ENCODE data around the gene ARMCX4.

GRCh38 chrX:101491943-101492342, 6.7 kb downstream of the ARMCX4 start:
- TF ChIP-seq, protein P1, sequence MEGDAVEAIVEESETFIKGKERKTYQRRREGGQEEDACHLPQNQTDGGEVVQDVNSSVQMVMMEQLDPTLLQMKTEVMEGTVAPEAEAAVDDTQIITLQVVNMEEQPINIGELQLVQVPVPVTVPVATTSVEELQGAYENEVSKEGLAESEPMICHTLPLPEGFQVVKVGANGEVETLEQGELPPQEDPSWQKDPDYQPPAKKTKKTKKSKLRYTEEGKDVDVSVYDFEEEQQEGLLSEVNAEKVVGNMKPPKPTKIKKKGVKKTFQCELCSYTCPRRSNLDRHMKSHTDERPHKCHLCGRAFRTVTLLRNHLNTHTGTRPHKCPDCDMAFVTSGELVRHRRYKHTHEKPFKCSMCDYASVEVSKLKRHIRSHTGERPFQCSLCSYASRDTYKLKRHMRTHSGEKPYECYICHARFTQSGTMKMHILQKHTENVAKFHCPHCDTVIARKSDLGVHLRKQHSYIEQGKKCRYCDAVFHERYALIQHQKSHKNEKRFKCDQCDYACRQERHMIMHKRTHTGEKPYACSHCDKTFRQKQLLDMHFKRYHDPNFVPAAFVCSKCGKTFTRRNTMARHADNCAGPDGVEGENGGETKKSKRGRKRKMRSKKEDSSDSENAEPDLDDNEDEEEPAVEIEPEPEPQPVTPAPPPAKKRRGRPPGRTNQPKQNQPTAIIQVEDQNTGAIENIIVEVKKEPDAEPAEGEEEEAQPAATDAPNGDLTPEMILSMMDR (IDR thresholded peaks at IDR 0.05; ENCODE audit: low read length): no peak
- no peak for TF ChIP-seq EZH2 (IDR thresholded peaks at IDR 0.05; ENCODE audit: borderline replicate concordance, low read length)

Data from OCI-LY1 (cell line).